Naive thymus-derived CD8-positive, alpha-beta T cell (primary cell): Measurements from ENCODE around the gene GNAT2. TPM values are rescaled to one million over a fixed set of nuclear protein-coding genes. Genes with fewer than 3 reads are reported as not detected.

Experiments used
- ATAC-seq, 2 donors: fragments of 150-1000 bp; cut with Tn5 transposase in 1 of 2; sonication (Bioruptor Pico), chemical (Tn5 transposase) in 1 of 2; 1 replicate in 1 of 2; 2 replicates in 1 of 2; pipeline ENCODE4 v1.10.0; 2021; ENCODE audit warnings: mild to moderate bottlenecking in 2 of 2, moderate library complexity in 2 of 2
- POLR2A ChIA-PET: fragments of 350-600 bp; sonication (Branson Sonifier 250); formaldehyde crosslinking; loops from one replicate; lab custom pipeline; 2021; ENCODE audit warnings: antibody characterized with exemption; lab: Charles Lee
- DNase-seq, 10 donors: peaks; one replicate each; pipeline versions ENCODE4 v3.0.0 to v3.0.0-alpha.2; 2020 to 2022
- H3K27ac Mint-ChIP-seq, 10 donors: one replicate each; pipeline ENCODE4 v1.8.0; 2020 to 2022; ENCODE audit warnings: mild to moderate bottlenecking in 10 of 10, mixed read lengths in 10 of 10, moderate library complexity in 4 of 10, inconsistent platforms in 1 of 10
- H3K27me3 Mint-ChIP-seq, 5 donors: one replicate each; pipeline ENCODE4 v1.8.0; 2021 to 2022; ENCODE audit warnings: mixed read lengths in 5 of 5
- H3K36me3 Mint-ChIP-seq, 3 donors: one replicate each; pipeline ENCODE4 v1.8.0; 2020 to 2022; ENCODE audit warnings: mixed read lengths in 3 of 3, mild to moderate bottlenecking in 2 of 3, inconsistent platforms in 1 of 3
- H3K4me1 Mint-ChIP-seq, 4 donors: one replicate each; pipeline ENCODE4 v1.8.0; 2021 to 2022; ENCODE audit warnings: mixed read lengths in 4 of 4
- H3K4me3 Mint-ChIP-seq, 10 donors: one replicate each; pipeline ENCODE4 v1.8.0; 2020 to 2022; ENCODE audit warnings: mild to moderate bottlenecking in 10 of 10, mixed read lengths in 10 of 10, moderate library complexity in 6 of 10, inconsistent platforms in 1 of 10
- H3K9me3 Mint-ChIP-seq, 9 donors: one replicate each; pipeline ENCODE4 v1.8.0; 2020 to 2022; ENCODE audit warnings: mixed read lengths in 9 of 9, mild to moderate bottlenecking in 3 of 9, inconsistent platforms in 1 of 9, moderate library complexity in 1 of 9
- polyA plus RNA-seq, 3 donors: library from polyadenylated mRNA; unstranded; fragments of 300-500 nt; fragmentation: Illumina TruSeq; gene quantifications; one replicate each; pipeline ENCODE4 v1.2.3, GENCODE V29; 2021
- total RNA-seq, 8 experiments: library from RNA in 2 of 8; stranded (reverse) in 2 of 8; gene quantifications; one replicate each; pipeline ENCODE4 v1.2.3 and lab custom pipeline; 2021 to 2026

Gene GNAT2
- total and polyA plus RNA-seq, 5 experiments from 2014 or later, result not detected

DNA sequence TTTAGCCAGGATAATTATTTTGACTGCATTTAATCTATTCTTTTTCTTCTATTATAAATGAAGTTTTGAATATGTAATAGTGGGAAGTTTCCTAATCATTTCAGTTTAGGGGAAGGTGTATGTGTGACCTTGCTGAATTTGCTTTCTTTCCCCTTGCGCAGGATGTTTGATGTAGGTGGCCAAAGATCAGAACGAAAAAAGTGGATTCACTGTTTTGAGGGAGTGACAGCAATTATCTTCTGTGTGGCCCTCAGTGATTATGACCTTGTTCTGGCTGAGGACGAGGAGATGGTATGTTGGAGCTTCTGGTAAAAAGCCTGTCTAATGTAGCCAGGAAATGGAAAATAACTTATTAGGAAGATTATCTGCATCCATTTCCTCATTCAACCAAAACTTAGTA lies 33.4 kb downstream of the GNAT2 start:
- no peak for DNase-seq
- Mint-ChIP-seq H3K4me1 (peaks cover 0 to 6% (median 0%) of the 10 kb centered on the region in 4 donors), H3K36me3 (peaks cover 14 to 91% (median 19%) of the 10 kb centered on the region in 3 donors), H3K27ac (peak overlapping the region in 1 of 10 donors; percentile 30), H3K4me3 (no peak overlapping the region), H3K27me3 (no peaks in the 10 kb centered on the region), H3K9me3 (no peaks in the 10 kb centered on the region)
- no peak for ATAC-seq
- POLR2A ChIA-PET, result no interaction called here

DNA sequence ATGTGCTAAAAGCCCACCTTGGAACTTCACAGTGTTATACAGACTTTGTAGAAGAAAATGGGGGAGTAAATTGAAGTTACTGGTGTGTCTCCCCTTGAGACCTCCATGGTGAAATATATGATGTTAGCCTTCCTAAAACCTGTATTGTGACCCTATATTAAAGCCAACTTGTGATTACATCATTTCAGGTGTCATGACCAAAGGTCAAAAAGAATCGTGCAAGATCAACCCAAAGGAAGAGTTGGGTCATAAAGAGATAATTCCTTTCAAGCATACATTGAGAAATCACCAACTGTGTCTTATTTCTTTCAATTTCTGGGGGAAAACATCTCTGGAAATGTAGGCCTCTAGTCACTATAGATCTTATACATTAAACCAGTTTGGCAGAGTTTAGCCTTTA lies 34.6 kb downstream of the GNAT2 start:
- Mint-ChIP-seq H3K27me3 (no peaks in the 10 kb centered on the region), H3K4me3 (no peak overlapping the region), H3K27ac (peak overlapping the region in 2 of 10 donors; percentile 6 to 66), H3K9me3 (no peaks in the 10 kb centered on the region), H3K36me3 (peaks cover 14 to 92% (median 21%) of the 10 kb centered on the region in 3 donors), H3K4me1 (peaks cover 0 to 6% (median under 1%) of the 10 kb centered on the region in 4 donors)
- ATAC-seq (no peak), DNase-seq (no peak)
- POLR2A ChIA-PET, result no interaction called here

DNA sequence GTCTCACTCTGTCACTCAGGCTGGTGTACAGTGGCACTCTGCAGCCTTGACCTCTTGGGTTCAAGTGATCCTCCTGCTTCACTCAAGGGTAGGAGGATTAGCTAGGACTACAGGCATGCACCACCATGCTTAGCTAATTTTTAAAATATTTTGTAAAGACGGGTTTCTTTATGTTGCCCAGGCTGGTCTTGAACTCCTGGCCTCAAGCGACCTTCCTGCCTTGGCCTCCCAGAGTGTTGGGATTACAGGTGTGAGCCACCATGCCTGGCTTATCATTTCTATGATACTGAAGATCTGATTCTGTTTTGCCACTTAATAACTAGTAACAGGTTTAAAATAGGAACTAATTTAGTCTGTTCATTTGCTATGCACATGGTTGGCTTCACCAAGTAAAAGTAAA lies 37.4 kb downstream of the GNAT2 start:
- Mint-ChIP-seq H3K4me3 (no peak overlapping the region), H3K36me3 (peaks cover 15 to 87% (median 25%) of the 10 kb centered on the region in 3 donors), H3K27ac (no peak overlapping the region), H3K27me3 (no peaks in the 10 kb centered on the region), H3K9me3 (no peaks in the 10 kb centered on the region), H3K4me1 (peaks cover 0 to 5% (median 1%) of the 10 kb centered on the region in 4 donors)
- DNase-seq (no peak), ATAC-seq (no peak)
- POLR2A ChIA-PET, result no interaction called here

DNA sequence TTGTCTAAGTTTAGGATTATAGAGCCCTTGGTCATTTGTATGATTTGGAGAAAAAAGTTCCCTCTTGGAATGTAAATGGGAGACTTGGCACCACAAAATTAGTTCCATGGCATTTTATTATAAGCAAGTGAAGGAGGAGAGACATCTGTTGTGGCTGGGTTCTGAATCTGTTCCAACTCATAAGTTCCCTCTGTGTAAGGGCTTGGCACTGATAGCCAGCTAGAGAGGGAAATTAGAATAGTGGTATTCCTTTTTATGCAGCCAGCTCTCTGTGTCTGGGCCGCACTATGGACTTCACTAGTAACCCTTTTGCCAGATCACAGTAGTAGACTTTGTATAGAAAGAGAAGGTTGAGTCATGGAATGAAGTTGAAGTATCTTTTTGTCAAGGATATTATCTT lies 39.9 kb downstream of the GNAT2 start:
- POLR2A ChIA-PET, result interaction anchor here (0.6 kb wide), 1 partner anchor 95 kb away, joined by 3 read pairs; no protein-coding TSS in a partner anchor
- Mint-ChIP-seq H3K9me3 (no peaks in the 10 kb centered on the region), H3K4me1 (peaks cover 0 to 7% (median 2%) of the 10 kb centered on the region in 4 donors), H3K27me3 (no peaks in the 10 kb centered on the region), H3K27ac (peak overlapping the region in 1 of 10 donors; percentile 17), H3K36me3 (peaks cover 9 to 89% (median 12%) of the 10 kb centered on the region in 3 donors), H3K4me3 (no peak overlapping the region)
- ATAC-seq, result no peak
- no peak for DNase-seq

DNA sequence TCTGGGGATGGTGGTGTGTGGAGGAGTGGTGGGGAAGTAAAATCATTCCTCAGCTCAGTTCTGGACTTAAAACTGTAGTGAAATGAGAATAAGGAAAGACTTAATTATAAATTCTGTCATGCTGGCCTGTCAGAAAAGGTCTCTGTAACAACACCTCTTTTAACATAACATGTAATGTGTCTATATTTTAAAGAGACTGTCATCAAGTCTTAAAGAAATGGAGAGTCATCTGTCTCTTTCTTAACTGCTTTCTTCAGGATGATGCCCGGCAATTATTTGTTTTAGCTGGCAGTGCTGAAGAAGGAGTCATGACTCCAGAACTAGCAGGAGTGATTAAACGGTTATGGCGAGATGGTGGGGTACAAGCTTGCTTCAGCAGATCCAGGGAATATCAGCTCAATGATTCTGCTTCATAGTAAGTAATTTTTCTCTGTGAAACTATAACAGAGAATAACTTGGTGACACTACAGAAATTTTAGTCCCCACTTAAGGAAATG lies 40.4 kb downstream of the GNAT2 start:
- no peaks in the 10 kb centered on the region for H3K9me3 Mint-ChIP-seq
- POLR2A ChIA-PET, result interaction anchor here (0.6 kb wide), 1 partner anchor 95 kb away, joined by 3 read pairs; no protein-coding TSS in a partner anchor
- H3K4me3 Mint-ChIP-seq, result no peak overlapping the region
- peak overlapping the region in 4 of 10 donors; percentile 14 to 39 (median 18) for H3K27ac Mint-ChIP-seq
- H3K4me1 Mint-ChIP-seq, result peaks cover 0 to 7% (median 3%) of the 10 kb centered on the region in 4 donors
- DNase-seq (no peak), ATAC-seq (no peak)
- H3K36me3 Mint-ChIP-seq, result peaks cover 9 to 85% (median 10%) of the 10 kb centered on the region in 3 donors
- H3K27me3 Mint-ChIP-seq, result no peaks in the 10 kb centered on the region

DNA sequence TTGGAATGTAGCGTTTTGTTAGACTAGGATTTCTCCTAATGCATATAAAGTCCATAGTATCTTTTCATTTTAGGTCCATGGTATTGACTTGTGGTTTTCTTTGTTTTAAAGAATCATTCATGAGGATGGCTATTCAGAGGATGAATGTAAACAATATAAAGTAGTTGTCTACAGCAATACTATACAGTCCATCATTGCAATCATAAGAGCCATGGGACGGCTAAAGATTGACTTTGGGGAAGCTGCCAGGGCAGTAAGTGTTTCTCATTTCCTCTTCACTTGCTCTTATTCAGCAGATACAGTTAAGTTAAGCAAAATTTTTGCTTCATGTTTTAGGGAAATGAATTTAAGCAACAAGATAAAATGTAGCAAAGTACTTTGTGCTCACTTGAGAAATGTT lies 45.6 kb downstream of the GNAT2 start:
- DNase-seq (no peak), ATAC-seq (no peak)
- H3K9me3 Mint-ChIP-seq, result no peaks in the 10 kb centered on the region
- POLR2A ChIA-PET, result no interaction called here
- peak overlapping the region in 3 of 10 donors; percentile 22 to 47 (median 28) for H3K27ac Mint-ChIP-seq
- no peaks in the 10 kb centered on the region for H3K27me3 Mint-ChIP-seq
- peaks cover 0 to 48% (median 3%) of the 10 kb centered on the region in 3 donors for H3K36me3 Mint-ChIP-seq
- H3K4me3 Mint-ChIP-seq, result no peak overlapping the region
- H3K4me1 Mint-ChIP-seq, result peaks cover 10 to 21% (median 12%) of the 10 kb centered on the region in 4 donors

DNA sequence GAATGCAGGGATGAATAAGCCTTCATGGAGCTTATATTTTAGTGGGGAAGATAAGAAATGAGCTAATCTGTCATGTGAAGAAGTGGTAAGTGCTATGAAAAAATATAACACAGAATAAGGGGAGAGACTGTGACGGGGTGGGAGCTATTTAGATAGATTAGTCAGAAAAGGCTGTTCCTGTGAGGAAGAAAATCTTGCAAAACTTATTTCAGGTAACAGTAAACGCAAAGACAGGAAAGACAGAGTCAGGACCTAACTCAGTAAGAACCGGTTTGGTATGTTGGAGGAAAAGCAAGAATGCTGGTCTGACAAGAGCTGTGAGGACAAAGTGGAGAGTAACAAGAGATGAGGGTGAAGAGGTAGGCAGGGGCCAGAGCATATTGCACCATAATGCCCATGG lies 49.0 kb downstream of the GNAT2 start:
- H3K4me1 Mint-ChIP-seq, result peaks cover 22 to 38% (median 33%) of the 10 kb centered on the region in 4 donors
- DNase-seq (no peak), ATAC-seq (no peak)
- H3K4me3 Mint-ChIP-seq, result no peak overlapping the region
- H3K36me3 Mint-ChIP-seq, result peaks cover 0 to 20% (median 0%) of the 10 kb centered on the region in 3 donors
- no peak overlapping the region for H3K27ac Mint-ChIP-seq
- POLR2A ChIA-PET, result no interaction called here
- no peaks in the 10 kb centered on the region for H3K27me3 Mint-ChIP-seq
- H3K9me3 Mint-ChIP-seq, result no peaks in the 10 kb centered on the region

DNA sequence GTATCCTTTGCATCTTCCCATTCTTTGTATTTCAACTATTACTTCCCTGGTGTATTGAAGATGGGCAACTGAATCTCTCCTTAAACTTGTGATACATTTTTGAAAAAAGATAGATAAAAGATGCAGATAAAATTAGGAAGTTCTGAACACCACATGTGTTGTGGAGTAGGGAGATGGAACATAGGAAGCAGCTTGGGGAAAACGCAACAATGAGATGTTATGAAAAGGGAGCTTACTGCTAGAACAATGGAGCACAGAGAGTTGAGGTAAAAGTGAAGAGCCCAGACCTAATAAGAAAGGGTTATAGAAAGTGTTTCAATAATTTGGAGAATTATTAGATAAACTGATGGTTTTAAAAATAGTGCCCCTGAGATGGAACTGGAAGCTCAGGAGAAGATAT lies 50.1 kb downstream of the GNAT2 start:
- ATAC-seq (no peak), DNase-seq (no peak)
- Mint-ChIP-seq H3K27me3 (no peaks in the 10 kb centered on the region), H3K4me3 (no peak overlapping the region), H3K9me3 (no peaks in the 10 kb centered on the region), H3K36me3 (peaks cover 0 to 13% (median 0%) of the 10 kb centered on the region in 3 donors), H3K4me1 (peaks cover 24 to 45% (median 40%) of the 10 kb centered on the region in 4 donors), H3K27ac (no peak overlapping the region)
- POLR2A ChIA-PET, result interaction anchor here (0.6 kb wide), 1 partner anchor 26 kb away, joined by 4 read pairs; no protein-coding TSS in a partner anchor

DNA sequence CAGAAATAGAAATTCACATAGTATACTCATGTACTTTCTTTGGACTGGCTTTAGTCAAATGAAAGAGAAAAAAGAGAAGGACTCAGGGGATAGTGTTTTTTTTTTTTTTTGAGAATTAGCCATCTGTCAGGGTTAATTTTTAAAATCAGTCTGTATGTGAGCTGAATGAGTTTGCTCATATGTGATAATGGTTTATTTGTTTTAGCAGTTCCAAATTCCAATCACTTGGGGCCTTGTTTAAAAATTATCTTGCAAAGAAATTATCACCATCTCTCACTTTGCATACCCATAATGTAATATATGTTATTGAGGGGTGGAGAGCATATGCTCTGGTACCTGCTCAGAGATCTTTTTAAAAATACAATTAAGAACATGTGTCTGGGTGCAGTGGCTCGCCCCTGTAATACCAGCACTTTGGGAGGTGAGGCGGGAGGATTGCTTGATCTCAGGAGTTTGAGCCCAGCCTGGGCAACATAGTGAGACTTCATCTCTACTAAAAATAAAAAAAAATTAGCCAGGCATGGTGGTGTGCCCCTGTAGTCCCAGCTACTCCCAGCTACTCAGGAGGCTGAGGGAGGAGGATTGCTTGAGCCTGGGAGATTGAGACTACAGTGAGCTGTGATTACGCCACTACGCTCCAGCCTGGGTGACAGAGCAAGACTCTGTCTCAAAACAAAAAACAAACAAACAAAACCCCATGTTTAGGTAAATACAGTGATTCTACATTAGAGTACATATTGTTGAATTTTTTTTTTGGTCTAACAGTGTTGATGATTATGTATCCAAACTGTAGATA lies 51.3 kb downstream of the GNAT2 start:
- Mint-ChIP-seq H3K27ac (peak overlapping the region in 3 of 10 donors; percentile 16 to 70 (median 62)), H3K27me3 (no peaks in the 10 kb centered on the region), H3K36me3 (peaks cover 0 to 6% (median 0%) of the 10 kb centered on the region in 3 donors), H3K4me3 (no peak overlapping the region), H3K9me3 (no peaks in the 10 kb centered on the region), H3K4me1 (peaks cover 29 to 55% (median 45%) of the 10 kb centered on the region in 4 donors)
- DNase-seq, result no peak
- no peak for ATAC-seq
- POLR2A ChIA-PET, result interaction anchor here (0.6 to 0.7 kb wide), 2 partner anchors 40 to 205 kb away, joined by 3 to 5 read pairs; no protein-coding TSS in a partner anchor

DNA sequence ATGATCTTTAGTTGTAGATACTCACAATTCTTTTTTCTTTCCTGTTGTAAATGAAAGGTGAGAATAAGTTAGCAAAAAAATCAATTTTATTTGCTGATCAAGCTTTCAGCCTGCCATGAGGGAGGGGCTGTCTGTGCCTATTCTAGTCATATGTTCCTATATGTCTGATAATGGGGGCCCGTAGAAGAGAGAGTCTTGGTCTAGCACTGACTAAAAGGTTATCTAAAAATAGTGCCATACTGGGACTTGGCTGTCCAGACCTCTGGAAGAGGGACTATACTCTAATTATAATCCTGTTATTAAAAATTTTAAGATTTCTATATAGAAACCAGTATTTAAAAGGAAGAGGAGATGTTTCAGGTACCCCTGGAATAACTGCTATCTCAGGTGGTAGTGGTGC lies 52.4 kb downstream of the GNAT2 start:
- Mint-ChIP-seq H3K27me3 (no peaks in the 10 kb centered on the region), H3K9me3 (no peaks in the 10 kb centered on the region), H3K4me1 (peaks cover 21 to 56% (median 45%) of the 10 kb centered on the region in 4 donors), H3K4me3 (no peak overlapping the region), H3K36me3 (no peaks in the 10 kb centered on the region), H3K27ac (peak overlapping the region in 2 of 10 donors; percentile 0 to 49)
- DNase-seq (no peak), ATAC-seq (no peak)
- POLR2A ChIA-PET, result no interaction called here

DNA sequence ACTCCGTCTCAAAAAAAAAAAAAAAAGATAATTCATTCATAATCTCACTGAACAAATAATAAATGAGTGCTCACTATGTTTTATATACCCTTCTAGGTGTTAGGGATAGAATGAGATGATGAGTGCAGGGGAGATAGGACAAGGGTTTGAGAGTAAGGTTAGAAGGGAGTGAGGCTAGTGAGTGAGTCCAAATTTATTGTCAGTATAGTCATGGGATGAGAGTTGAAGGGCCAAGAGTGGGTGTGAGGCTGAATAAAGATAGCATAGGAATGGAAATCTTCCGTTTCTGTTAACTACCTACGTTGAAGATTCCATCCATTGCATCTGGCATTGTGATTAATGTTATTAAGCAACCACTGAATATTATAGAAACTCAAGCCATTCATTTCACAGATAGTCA lies 54.2 kb downstream of the GNAT2 start:
- no peak overlapping the region for H3K4me3 Mint-ChIP-seq
- POLR2A ChIA-PET, result no interaction called here
- DNase-seq (no peak), ATAC-seq (no peak)
- H3K27ac Mint-ChIP-seq, result peak overlapping the region in 2 of 10 donors; percentile 44 to 54
- H3K4me1 Mint-ChIP-seq, result peaks cover 27 to 73% (median 61%) of the 10 kb centered on the region in 4 donors
- H3K27me3 Mint-ChIP-seq, result no peaks in the 10 kb centered on the region
- no peaks in the 10 kb centered on the region for H3K36me3 Mint-ChIP-seq
- no peaks in the 10 kb centered on the region for H3K9me3 Mint-ChIP-seq

DNA sequence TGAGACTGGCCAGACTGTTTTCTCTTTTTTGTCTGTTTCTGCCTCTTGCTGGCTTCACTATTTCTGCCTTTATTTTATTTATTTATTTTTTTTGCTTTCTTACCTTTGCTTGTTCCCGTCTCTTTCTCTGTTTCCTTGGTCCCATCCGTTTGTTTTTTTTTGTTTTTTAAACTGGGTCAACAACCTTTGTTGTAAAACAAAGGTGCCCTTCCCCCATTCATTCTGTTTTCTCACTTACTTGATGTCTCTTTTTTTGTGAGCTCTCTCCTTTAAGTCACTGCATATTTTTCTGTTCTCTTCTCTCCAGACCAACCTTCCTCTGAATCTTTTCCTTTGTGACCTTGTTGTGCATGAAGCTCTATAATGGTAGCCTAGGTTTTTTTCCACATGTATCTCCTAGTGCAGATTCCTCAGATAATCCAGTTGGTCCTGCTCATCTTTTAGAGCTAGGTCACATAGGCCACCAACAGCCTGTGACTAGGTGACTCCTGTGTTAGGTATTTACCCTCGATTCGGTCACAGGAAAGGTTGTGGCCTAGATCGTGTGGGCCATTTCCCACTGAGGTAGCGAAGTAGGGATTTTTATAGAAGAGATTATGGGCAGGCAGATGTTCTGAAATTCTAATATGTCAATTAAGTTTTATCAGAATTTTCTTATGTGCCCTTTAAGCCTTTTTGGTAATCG lies 55.1 kb downstream of the GNAT2 start:
- ATAC-seq, result no peak
- Mint-ChIP-seq H3K27ac (peak overlapping the region in 4 of 10 donors; percentile 6 to 37 (median 15)), H3K4me1 (peaks cover 31 to 81% (median 70%) of the 10 kb centered on the region in 4 donors), H3K36me3 (no peaks in the 10 kb centered on the region), H3K9me3 (no peaks in the 10 kb centered on the region), H3K4me3 (peak overlapping the region in 2 of 10 donors; percentile 0 to 12), H3K27me3 (no peaks in the 10 kb centered on the region)
- no peak for DNase-seq
- POLR2A ChIA-PET, result interaction anchor here (1.0 kb wide), 1 partner anchor 15 kb away, joined by 3 read pairs; no protein-coding TSS in a partner anchor
